Activated naive CD4-positive, alpha-beta T cell treated with anti-CD3 and anti-CD28 coated beads for 36 hours (primary cell): ENCODE results near the gene CCDC27. TPM values are rescaled to one million over a fixed set of nuclear protein-coding genes. Genes with fewer than 3 reads are reported as not detected.
"Not testable (repeated sequence)": the region's sequence is repeated elsewhere in the genome, so short reads cannot be mapped to it uniquely, and the experiment has no call there.

Experiments used
- CTCF ChIA-PET: fragments of 350-600 bp; sonication (Branson Sonifier 250); formaldehyde crosslinking; loops from one replicate; lab custom pipeline; 2021; ENCODE audit warnings: antibody characterized with exemption; lab: Charles Lee
- DNase-seq: peaks from one replicate; pipeline ENCODE4 v3.0.0-alpha.2; 2020
- H3K27ac Mint-ChIP-seq: one replicate; pipeline ENCODE4 v1.8.0; 2021; ENCODE audit warnings: mild to moderate bottlenecking, mixed read lengths
- H3K27me3 Mint-ChIP-seq: one replicate; pipeline ENCODE4 v1.8.0; 2021; ENCODE audit warnings: low read depth, mixed read lengths
- H3K36me3 Mint-ChIP-seq: one replicate; pipeline ENCODE4 v1.8.0; 2021; ENCODE audit warnings: low read depth, mixed read lengths
- H3K4me1 Mint-ChIP-seq: one replicate; pipeline ENCODE4 v1.8.0; 2021; ENCODE audit warnings: low read depth, mixed read lengths
- H3K4me3 Mint-ChIP-seq: one replicate; pipeline ENCODE4 v1.8.0; 2021; ENCODE audit warnings: mild to moderate bottlenecking, moderate library complexity, mixed read lengths
- H3K9me3 Mint-ChIP-seq: one replicate; pipeline ENCODE4 v1.8.0; 2021; ENCODE audit warnings: mixed read lengths
- intact Hi-C: fragments of 100-400 bp; cut with micrococcal nuclease; formaldehyde crosslinking; loops from one replicate; pipeline ENCODE4 v1.15.1; 2023
- total RNA-seq, 2 experiments: library from RNA; stranded (reverse); gene quantifications; one replicate each; pipeline ENCODE4 v1.2.3, GENCODE V29; 2021

The CCDC27 gene
- total RNA-seq, 2 experiments from 2014 or later, result not detected

GRCh38 chr1:3743421-3743820 lies 8.8 kb upstream of the CCDC27 start:
- no peak for DNase-seq

GRCh38 chr1:3743826-3744225 lies 8.4 kb upstream of the CCDC27 start:
- H3K27ac Mint-ChIP-seq, result no peak overlapping the region
- peaks cover 35% of the 10 kb centered on the region for H3K4me1 Mint-ChIP-seq
- intact Hi-C loops, result no loop called here
- H3K4me3 Mint-ChIP-seq, result no peak overlapping the region
- peaks cover 17% of the 10 kb centered on the region for H3K36me3 Mint-ChIP-seq
- H3K27me3 Mint-ChIP-seq, result no peaks in the 10 kb centered on the region
- CTCF ChIA-PET, result no interaction called here
- H3K9me3 Mint-ChIP-seq, result no peaks in the 10 kb centered on the region
- no peak for DNase-seq

More at GRCh38 chr1:3743421-3743820, 8.8 kb upstream of the CCDC27 start:
- no peaks in the 10 kb centered on the region for H3K9me3 Mint-ChIP-seq
- H3K4me3 Mint-ChIP-seq, result no peak overlapping the region
- no peaks in the 10 kb centered on the region for H3K27me3 Mint-ChIP-seq
- peaks cover 17% of the 10 kb centered on the region for H3K36me3 Mint-ChIP-seq
- CTCF ChIA-PET, result no interaction called here
- no peak overlapping the region for H3K27ac Mint-ChIP-seq
- intact Hi-C loops, result no loop called here
- peaks cover 35% of the 10 kb centered on the region for H3K4me1 Mint-ChIP-seq

- peaks cover 17% of the 10 kb centered on the region for H3K36me3 Mint-ChIP-seq
- no peaks in the 10 kb centered on the region for H3K9me3 Mint-ChIP-seq
- DNase-seq, result no peak
- H3K27ac Mint-ChIP-seq, result no peak overlapping the region
- no peaks in the 10 kb centered on the region for H3K27me3 Mint-ChIP-seq
- peaks cover 35% of the 10 kb centered on the region for H3K4me1 Mint-ChIP-seq
- no peak overlapping the region for H3K4me3 Mint-ChIP-seq
- intact Hi-C loops, result no loop called here
- CTCF ChIA-PET, result no interaction called here
These were observed 7.6 kb upstream of the CCDC27 start for GRCh38 chr1:3744646-3745045.

GRCh38 chr1:3745071-3745470 lies 7.2 kb upstream of the CCDC27 start:
- CTCF ChIA-PET, result no interaction called here
- H3K4me3 Mint-ChIP-seq, result peak overlapping the region; percentile 75
- no peaks in the 10 kb centered on the region for H3K9me3 Mint-ChIP-seq
- H3K27me3 Mint-ChIP-seq, result no peaks in the 10 kb centered on the region
- H3K36me3 Mint-ChIP-seq, result peaks cover 17% of the 10 kb centered on the region
- no peak overlapping the region for H3K27ac Mint-ChIP-seq
- H3K4me1 Mint-ChIP-seq, result peaks cover 35% of the 10 kb centered on the region
- intact Hi-C loops, result no loop called here
- DNase-seq, result no peak

- DNase-seq, result no peak
- peaks cover 35% of the 10 kb centered on the region for H3K4me1 Mint-ChIP-seq
- CTCF ChIA-PET, result no interaction called here
These were observed 6.5 kb upstream of the CCDC27 start for GRCh38 chr1:3745590-3746381.

GRCh38 chr1:3746389-3746829 lies 5.8 kb upstream of the CCDC27 start:
- peak overlapping the region; percentile 75 for H3K4me3 Mint-ChIP-seq

More at GRCh38 chr1:3745590-3746381, 6.5 kb upstream of the CCDC27 start:
- Mint-ChIP-seq H3K4me3 (peak overlapping the region; percentile 75), H3K36me3 (peaks cover 17% of the 10 kb centered on the region), H3K27ac (no peak overlapping the region), H3K9me3 (no peaks in the 10 kb centered on the region), H3K27me3 (no peaks in the 10 kb centered on the region)
- intact Hi-C loops, result no loop called here

GRCh38 chr1:3746830-3747521 lies 5.3 kb upstream of the CCDC27 start:
- Mint-ChIP-seq H3K27ac (peak overlapping the region; percentile 24), H3K36me3 (peaks cover 12% of the 10 kb centered on the region), H3K4me1 (peaks cover 35% of the 10 kb centered on the region), H3K4me3 (peak overlapping the region; percentile 75), H3K27me3 (no peaks in the 10 kb centered on the region), H3K9me3 (no peaks in the 10 kb centered on the region)
- DNase-seq, result peak; percentile 93
- intact Hi-C loops, result loop anchor here (1.0 kb wide), 3 partner anchors 25 to 153 kb away; partner anchors contain the start of genes C1orf174, LRRC47 and SMIM1
- CTCF ChIA-PET, result interaction anchor here (0.6 kb wide), 1 partner anchor 93 kb away, joined by 3 read pairs; no protein-coding TSS in a partner anchor

More at GRCh38 chr1:3746389-3746829, 5.8 kb upstream of the CCDC27 start:
- H3K27ac Mint-ChIP-seq, result peak overlapping the region; percentile 24
- H3K9me3 Mint-ChIP-seq, result no peaks in the 10 kb centered on the region
- H3K27me3 Mint-ChIP-seq, result no peaks in the 10 kb centered on the region
- CTCF ChIA-PET, result no interaction called here
- DNase-seq, result no peak
- intact Hi-C loops, result no loop called here
- H3K4me1 Mint-ChIP-seq, result peaks cover 35% of the 10 kb centered on the region
- peaks cover 17% of the 10 kb centered on the region for H3K36me3 Mint-ChIP-seq

- intact Hi-C loops, result loop anchor here (1.0 kb wide), 3 partner anchors 25 to 153 kb away; partner anchors contain the start of genes C1orf174, LRRC47 and SMIM1
- Mint-ChIP-seq H3K4me3 (peak overlapping the region; percentile 70), H3K27me3 (no peaks in the 10 kb centered on the region), H3K36me3 (peaks cover 8% of the 10 kb centered on the region), H3K27ac (no peak overlapping the region), H3K4me1 (peaks cover 35% of the 10 kb centered on the region), H3K9me3 (no peaks in the 10 kb centered on the region)
- no peak for DNase-seq
- CTCF ChIA-PET, result interaction anchor here (0.6 kb wide), 1 partner anchor 94 kb away, joined by 3 read pairs; no protein-coding TSS in a partner anchor
These were observed 4.8 kb upstream of the CCDC27 start for GRCh38 chr1:3747522-3747848.

GRCh38 chr1:3747903-3748302 lies 4.3 kb upstream of the CCDC27 start:
- DNase-seq, result no peak
- H3K9me3 Mint-ChIP-seq, result no peaks in the 10 kb centered on the region
- intact Hi-C loops, result loop anchor here (1.0 kb wide), 3 partner anchors 24 to 152 kb away; partner anchors contain the start of genes C1orf174, LRRC47 and SMIM1
- no peaks in the 10 kb centered on the region for H3K27me3 Mint-ChIP-seq
- CTCF ChIA-PET, result interaction anchor here (0.6 kb wide), 1 partner anchor 94 kb away, joined by 3 read pairs; no protein-coding TSS in a partner anchor
- peaks cover 8% of the 10 kb centered on the region for H3K36me3 Mint-ChIP-seq
- peak overlapping the region; percentile 70 for H3K4me3 Mint-ChIP-seq
- H3K4me1 Mint-ChIP-seq, result peaks cover 35% of the 10 kb centered on the region
- no peak overlapping the region for H3K27ac Mint-ChIP-seq

GRCh38 chr1:3748316-3748900 lies 3.8 kb upstream of the CCDC27 start:
- Mint-ChIP-seq H3K4me1 (peaks cover 33% of the 10 kb centered on the region), H3K4me3 (peak overlapping the region; percentile 38)
- DNase-seq, H3K27ac Mint-ChIP-seq, H3K36me3 Mint-ChIP-seq, intact Hi-C loops, H3K9me3 Mint-ChIP-seq, H3K27me3 Mint-ChIP-seq, CTCF ChIA-PET: not testable (repeated sequence)

GRCh38 chr1:3749512-3749911 lies 2.7 kb upstream of the CCDC27 start:
- CTCF ChIA-PET, result no interaction called here
- Mint-ChIP-seq H3K36me3 (peaks cover 5% of the 10 kb centered on the region), H3K4me1 (peaks cover 29% of the 10 kb centered on the region), H3K9me3 (no peaks in the 10 kb centered on the region), H3K27ac (no peak overlapping the region), H3K4me3 (no peak overlapping the region), H3K27me3 (no peaks in the 10 kb centered on the region)
- intact Hi-C loops, result no loop called here
- DNase-seq, result no peak

GRCh38 chr1:3750741-3751140 lies 1.5 kb upstream of the CCDC27 start:
- CTCF ChIA-PET, result no interaction called here
- H3K4me3 Mint-ChIP-seq, result no peak overlapping the region

More at GRCh38 chr1:3750741-3751140, 1.5 kb upstream of the CCDC27 start:
- no peaks in the 10 kb centered on the region for H3K27me3 Mint-ChIP-seq
- no peaks in the 10 kb centered on the region for H3K9me3 Mint-ChIP-seq
- intact Hi-C loops, result no loop called here
- no peak overlapping the region for H3K27ac Mint-ChIP-seq
- H3K4me1 Mint-ChIP-seq, result peaks cover 17% of the 10 kb centered on the region
- H3K36me3 Mint-ChIP-seq, result no peaks in the 10 kb centered on the region
- DNase-seq, result no peak
